ENCODE measurements around the gene EXOC1.
"Not testable (repeated sequence)": the region's sequence is repeated elsewhere in the genome, so short reads cannot be mapped to it uniquely, and the experiment has no call there.

Gene EXOC1

GRCh38 chr4:55912249-55912648, 58.8 kb downstream of the EXOC1 start:
- no peak for DNase-seq

- DNase-seq, result no peak
Observed at GRCh38 chr4:55920571-55920970, 67.1 kb downstream of the EXOC1 start.

GRCh38 chr4:55921093-55921492, 67.6 kb downstream of the EXOC1 start:
- no peak for DNase-seq

DNA sequence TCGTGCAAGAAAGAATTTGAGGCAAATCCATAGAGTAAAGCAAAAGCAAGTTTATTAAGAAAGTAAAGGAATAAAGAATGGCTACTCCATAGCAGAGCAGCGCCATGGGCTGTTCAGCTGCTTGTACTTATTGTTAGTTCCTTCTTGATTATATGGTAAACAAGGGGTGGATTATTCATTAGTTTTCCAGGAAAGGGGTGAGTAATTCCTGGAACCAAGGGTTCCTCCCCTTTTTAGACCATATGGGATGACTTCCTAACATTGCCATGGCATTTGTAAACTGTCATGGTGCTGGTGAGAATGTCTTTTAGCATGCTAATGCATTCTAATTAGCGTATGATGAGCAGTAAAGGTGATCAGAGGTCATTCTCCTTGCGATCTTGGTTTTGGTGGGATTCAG, 71.8 kb downstream of the EXOC1 start:
- DNase-seq, result no peak

DNA sequence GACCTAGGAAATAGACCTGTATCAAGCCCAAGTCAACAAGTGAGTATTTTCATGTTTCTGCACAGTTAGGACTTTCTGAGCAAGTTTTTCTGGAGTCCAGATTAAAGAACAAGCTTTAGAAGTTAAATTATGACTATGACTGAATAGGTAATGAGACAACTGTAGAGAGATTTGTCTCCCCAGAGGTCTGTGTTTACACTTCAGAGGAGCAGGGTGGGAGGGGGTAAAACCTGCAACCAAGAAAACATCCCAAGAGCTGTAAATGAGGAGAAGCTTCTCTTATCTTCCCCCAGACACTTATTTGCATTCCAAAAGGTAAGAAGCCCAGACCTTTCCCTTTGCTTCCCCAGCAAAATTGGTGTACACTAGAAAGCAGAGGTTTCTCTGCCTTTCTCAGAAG, 73.2 kb downstream of the EXOC1 start:
- DNase-seq, result no peak

GRCh38 chr4:55927803-55928437, 74.5 kb downstream of the EXOC1 start:
- DNase-seq, result no peak

DNA sequence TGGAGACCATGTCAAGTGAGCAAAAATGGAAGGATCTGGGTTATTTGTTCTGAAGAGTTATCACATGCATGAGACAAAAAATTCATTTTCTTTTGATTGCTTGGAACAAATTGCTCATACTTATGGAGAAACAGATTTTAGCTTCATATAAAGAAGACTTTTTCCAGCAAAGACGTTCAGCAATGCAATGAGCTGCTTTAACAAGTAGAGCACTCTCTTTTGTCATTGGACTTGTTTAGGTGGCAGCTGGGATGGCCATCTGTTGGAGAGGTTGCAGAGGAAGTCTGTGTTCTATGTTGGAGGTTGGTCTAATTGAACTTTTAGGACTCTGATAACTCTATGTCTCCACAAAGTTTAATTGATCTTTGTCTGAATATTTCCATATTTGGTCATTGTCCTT, 75.4 kb downstream of the EXOC1 start:
- peak; percentile 59 to 72 for DNase-seq

DNA sequence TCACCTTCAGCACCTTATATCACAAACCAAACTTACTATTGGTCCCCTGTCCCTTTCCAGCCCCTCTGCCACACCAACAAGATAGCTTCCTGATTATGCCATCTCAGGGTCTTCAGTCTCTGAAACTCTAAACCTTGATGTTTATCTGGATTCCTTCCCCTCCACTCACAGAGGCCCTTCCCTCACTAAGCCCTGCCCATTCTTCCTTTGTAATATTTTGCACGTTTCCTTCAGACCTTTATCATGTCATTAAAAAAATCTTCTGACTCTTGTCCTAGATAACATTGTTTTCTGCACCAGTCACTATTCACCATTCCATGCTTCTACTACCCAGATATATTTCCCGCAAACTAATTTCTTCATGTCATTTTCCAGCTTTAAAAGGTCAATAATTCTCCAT, 77.6 kb downstream of the EXOC1 start:
- DNase-seq, result no peak

- no peak for DNase-seq
Observed at GRCh38 chr4:55931833-55932232, 78.4 kb downstream of the EXOC1 start.

DNA sequence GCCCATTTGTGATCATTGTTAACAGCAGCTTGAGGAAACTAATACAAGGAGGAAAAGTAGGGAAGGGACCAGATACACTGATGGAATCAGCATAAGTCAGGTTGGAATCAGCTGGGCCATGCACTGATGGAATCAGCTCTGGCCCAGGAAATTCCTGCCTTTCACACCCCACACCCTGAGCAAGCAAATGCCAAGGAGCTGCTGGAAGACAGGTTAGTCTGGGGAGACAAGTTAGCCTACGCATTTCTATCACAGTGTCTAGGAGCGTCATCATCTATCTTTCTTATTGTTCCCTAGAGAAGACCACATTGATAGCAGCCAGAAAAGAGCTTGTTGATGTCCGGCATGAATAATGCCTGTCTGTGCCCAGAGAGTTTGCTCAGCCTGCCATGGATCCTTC, 79.1 kb downstream of the EXOC1 start:
- DNase-seq, result no peak

DNA sequence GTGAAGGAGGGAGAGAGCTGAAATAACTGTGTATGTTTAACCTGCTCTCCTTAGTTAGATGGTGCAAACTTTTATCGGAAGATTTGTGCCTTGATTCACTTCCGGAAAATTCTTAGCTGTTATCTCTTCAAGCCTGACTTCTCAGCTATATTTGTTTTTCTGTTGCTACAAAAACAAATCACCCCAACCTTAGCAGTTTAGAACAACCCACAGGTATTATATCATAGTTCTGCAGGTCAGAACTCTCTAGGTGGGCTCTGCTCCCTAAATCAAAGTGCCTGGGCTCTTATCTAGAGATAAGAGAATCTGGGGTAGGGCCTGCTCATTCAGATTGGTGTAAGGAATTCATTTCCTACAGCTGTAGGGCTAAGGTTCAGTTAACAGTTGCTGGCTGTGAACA, 80.2 kb downstream of the EXOC1 start:
- DNase-seq, result no peak

DNA sequence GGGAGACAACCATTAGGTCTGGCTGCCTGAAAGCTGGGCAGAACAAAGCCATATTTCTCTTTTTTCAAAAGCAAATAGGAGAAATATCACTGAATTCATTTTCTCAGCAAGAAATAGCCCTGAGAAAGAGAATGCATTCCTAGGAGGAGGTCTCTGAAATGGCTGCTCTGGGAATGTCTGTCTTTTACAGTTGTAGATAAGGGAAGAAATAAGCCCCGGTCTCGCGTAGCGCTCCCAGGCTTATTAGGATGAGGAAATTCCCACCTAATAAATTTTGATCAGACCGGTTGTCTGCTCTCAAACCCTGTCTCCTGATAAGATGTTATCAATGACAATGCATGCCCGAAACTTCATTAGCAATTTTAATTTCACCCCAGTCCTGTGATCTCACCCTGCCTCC, 82.5 kb downstream of the EXOC1 start:
- DNase-seq, result not testable (repeated sequence)

DNA sequence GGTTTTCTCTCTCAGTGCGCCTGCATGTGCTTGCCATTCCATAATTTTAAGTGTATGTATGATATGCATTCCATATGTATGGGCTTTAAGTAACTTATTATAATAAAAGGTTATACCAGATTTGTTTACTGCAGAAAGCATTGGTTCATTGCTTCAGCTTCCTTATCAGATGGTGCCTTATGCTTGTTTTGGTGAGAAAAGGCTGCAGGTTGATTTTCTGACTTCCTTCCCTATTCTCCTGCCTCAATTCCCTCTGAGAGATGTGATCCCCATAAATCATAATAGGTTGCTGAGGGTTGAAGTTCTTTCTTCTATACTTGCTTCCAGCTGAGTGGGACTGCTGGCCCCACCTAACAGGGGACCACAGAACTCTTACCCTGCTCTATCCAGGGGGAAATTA, 85.0 kb downstream of the EXOC1 start:
- DNase-seq, result no peak

- no peak for DNase-seq
Observed at GRCh38 chr4:55939421-55939820, 86.0 kb downstream of the EXOC1 start.

- DNase-seq, result no peak
Observed at GRCh38 chr4:55941881-55942396, 88.5 kb downstream of the EXOC1 start.

DNA sequence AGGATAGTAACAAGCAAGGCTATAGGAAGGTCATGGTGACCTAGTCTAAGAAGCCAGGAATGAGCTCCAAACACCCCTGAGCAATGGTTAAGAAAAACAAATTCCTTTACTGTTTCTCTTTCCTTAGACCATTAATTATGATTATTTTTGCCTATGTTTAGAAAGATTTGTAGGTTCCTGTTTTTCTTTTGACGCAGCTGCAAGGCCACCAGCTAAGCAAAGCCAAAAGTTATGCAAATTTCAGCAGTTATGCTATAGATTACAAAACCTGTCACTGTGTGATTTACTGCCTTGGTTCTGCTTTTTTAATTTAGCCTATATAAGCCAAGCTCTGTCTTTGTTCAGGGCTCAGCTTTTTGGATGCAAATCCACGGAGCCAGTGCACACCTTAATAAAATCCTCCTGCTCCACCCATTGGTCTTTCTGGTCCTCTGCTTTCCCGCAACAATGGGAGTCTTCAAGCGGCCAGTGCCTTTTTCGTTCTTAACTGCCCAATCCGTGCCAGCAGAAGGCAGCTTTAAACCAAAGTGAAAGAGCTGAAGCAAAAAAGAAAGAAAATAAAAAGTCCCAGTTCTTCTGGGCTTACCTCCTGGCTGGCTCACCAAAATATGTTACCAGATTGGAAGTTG, 93.9 kb downstream of the EXOC1 start:
- no peak for DNase-seq

DNA sequence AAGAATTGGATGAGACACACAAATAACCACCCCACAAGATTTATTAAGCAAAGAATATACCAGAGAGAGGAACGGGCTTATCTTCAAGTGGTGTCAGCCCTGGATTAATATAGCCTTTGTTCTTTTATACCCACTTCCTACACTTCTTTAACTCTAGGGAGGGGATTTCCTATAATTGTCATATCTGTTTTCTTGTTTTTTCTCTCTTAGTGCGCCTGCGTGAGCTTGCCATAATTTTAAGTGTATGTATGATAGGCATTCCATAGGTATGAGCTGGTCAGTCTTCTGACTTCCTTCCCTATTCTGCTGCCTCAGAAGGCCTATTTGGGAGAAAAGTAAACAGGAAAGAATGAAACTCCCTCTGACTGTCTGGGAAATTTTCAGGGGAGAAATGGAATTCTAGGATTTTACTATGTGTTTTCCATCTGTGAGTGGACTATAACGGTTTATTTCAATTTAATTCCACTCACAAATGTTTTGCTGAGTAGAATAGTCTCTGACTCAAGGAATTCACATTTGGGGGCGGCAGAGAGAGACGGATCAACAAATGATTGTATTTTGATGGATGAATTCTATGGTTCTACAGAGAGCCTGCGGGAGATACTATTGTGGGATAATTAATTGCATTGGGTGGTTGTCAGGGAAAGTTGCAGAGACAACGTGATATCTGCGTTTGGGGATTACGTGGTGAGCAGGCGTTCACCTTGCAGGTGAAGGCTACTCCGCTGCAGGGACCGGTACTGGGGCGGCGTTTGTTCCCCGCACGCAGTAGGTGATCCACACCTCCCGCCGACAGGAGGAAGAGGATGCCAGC, 94.7 kb downstream of the EXOC1 start:
- no peak for DNase-seq

- peak; percentile 85 to 90 for DNase-seq
Observed at GRCh38 chr4:55948726-55949481, 95.5 kb downstream of the EXOC1 start, which contains the start of gene CEP135. Gene CEP135, plus strand, starts transcription at chr4:55948945. Its CDS starts 3,186 bp downstream, at chr4:55952131.

- no peak for DNase-seq
Observed at GRCh38 chr4:55949482-55949802, 96.0 kb downstream of the EXOC1 start.

GRCh38 chr4:55951191-55951922, 97.9 kb downstream of the EXOC1 start:
- DNase-seq, result no peak
